MCF 10A (cell line): ENCODE results near the gene LIPA. TPM values are rescaled to one million over a fixed set of nuclear protein-coding genes. Genes with fewer than 3 reads are reported as not detected.
A peak's percentile ranks its signal among the peaks of the same experiment; 100 is the strongest.

Experiments used
- BruUV-seq: library from RNA; stranded (reverse); fragments of 400-500 nt; replicated peaks from 2 replicates; lab custom pipeline; 2021; lab: Mats Ljungman, UMichigan
- CTCF ChIA-PET: fragments of 300-600 bp; sonication (Branson Sonifier 250); formaldehyde crosslinking; extraction: SDS; loops from one replicate; lab custom pipeline; 2021; ENCODE audit warnings: antibody characterized with exemption, inconsistent platforms; lab: Yijun Ruan, JAX
- POLR2A ChIA-PET: fragments of 300-600, 350-650 bp; sonication (Branson Sonifier 250); formaldehyde crosslinking; extraction: SDS; loops from one replicate; lab custom pipeline; 2020; ENCODE audit warnings: antibody characterized with exemption, inconsistent platforms; lab: Yijun Ruan, JAX
- DNase-seq: peaks from one replicate; pipeline ENCODE4 v3.0.0-alpha.2; 2018; ENCODE audit not compliant: unreplicated experiment
- H3K27ac Mint-ChIP-seq: one replicate; pipeline ENCODE4 v1.8.0; 2022; ENCODE audit warnings: mild to moderate bottlenecking, low read depth, mixed read lengths; ENCODE audit not compliant: unreplicated experiment
- H3K27me3 Mint-ChIP-seq: one replicate; pipeline ENCODE4 v1.8.0; 2022; ENCODE audit warnings: mixed read lengths; ENCODE audit not compliant: insufficient read depth, unreplicated experiment
- H3K36me3 Mint-ChIP-seq: one replicate; pipeline ENCODE4 v1.8.0; 2022; ENCODE audit warnings: mild to moderate bottlenecking, moderate library complexity, mixed read lengths; ENCODE audit not compliant: insufficient read depth, unreplicated experiment
- H3K4me1 Mint-ChIP-seq: one replicate; pipeline ENCODE4 v1.8.0; 2022; ENCODE audit warnings: mixed read lengths; ENCODE audit not compliant: insufficient read depth, unreplicated experiment
- H3K4me3 Mint-ChIP-seq: one replicate; pipeline ENCODE4 v1.8.0; 2022; ENCODE audit warnings: mild to moderate bottlenecking, moderate library complexity, mixed read lengths; ENCODE audit not compliant: unreplicated experiment
- H3K9me3 Mint-ChIP-seq: one replicate; pipeline ENCODE4 v1.8.0; 2022; ENCODE audit warnings: mixed read lengths; ENCODE audit not compliant: unreplicated experiment
- CTCF ChIP-seq: fragments of 200-600 bp; IDR thresholded peaks from one replicate; pipeline ENCODE4 v1.8.0; 2022; ENCODE audit warnings: antibody characterized with exemption, mild to moderate bottlenecking; ENCODE audit not compliant: unreplicated experiment
- intact Hi-C: fragments of 100-400 bp; cut with micrococcal nuclease; formaldehyde crosslinking; loops from 2 replicates; pipeline ENCODE4 v1.14.1; 2022
- total RNA-seq: library from RNA; stranded (reverse); gene quantifications from 2 replicates; pipeline ENCODE4 v1.2.3, GENCODE V29; 2022

The LIPA gene
- total RNA-seq, 1 experiment from 2014 or later, result 22.3 TPM

DNA sequence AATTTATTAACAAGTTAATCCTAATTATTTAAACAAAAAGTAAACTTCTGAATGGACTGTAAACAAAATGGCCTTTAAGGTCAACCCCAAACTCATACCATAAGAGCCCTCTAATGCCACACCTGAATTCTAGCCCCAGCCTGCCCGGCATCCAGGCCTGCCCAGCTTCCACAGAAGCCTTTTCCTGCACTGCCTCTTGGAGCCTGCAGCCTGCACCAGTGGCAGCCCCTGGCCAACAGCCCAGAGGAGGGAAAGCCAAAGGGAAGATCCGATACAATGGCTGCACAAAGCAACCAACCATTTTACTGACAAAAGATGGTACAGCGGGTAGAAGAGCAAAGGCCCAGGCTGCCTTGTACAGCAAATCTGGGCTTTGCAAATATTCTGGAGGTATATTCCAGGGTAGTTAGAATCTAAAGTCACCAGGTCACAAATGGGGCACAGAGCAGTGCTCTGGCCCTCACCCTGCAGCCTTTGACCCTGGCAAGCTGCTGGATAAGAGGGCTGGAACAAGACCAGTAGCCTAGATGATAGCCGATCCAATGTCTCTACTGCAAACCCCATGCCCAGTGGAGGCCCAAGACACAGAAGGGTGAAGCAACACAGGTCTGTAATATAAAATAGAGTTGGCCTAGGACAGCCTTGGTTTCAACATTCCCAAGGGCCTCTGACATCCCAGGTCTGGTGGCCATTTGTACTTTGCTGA, 31.9 kb downstream of the LIPA start:
- Mint-ChIP-seq H3K27ac (no peak overlapping the region), H3K9me3 (no peaks in the 10 kb centered on the region), H3K4me1 (peaks cover 7% of the 10 kb centered on the region), H3K27me3 (no peaks in the 10 kb centered on the region), H3K36me3 (peaks cover 10% of the 10 kb centered on the region), H3K4me3 (no peak overlapping the region)
- CTCF ChIA-PET, result interaction anchor here (0.6 to 2.7 kb wide), 8 partner anchors 13 to 410 kb away, joined by 3 to 25 read pairs (median 8); no protein-coding TSS in a partner anchor
- intact Hi-C loops, result no loop called here
- POLR2A ChIA-PET, result interaction anchor here (0.7 kb wide), 1 partner anchor 55 kb away, joined by 3 read pairs; no protein-coding TSS in a partner anchor
- DNase-seq, result no peak
- no peak for TF ChIP-seq CTCF
- BruUV-seq, result no TSS peak

GRCh38 chr10:89217057-89217990, 34.3 kb downstream of the LIPA start:
- POLR2A ChIA-PET, result interaction anchor here (0.7 to 1.9 kb wide), 5 partner anchors 192 to 1403 kb away, joined by 3 to 4 read pairs (median 3); partner anchors contain the start of gene FAS
- no peaks in the 10 kb centered on the region for H3K9me3 Mint-ChIP-seq
- H3K4me1 Mint-ChIP-seq, result peaks cover 7% of the 10 kb centered on the region
- BruUV-seq, result no TSS peak
- TF ChIP-seq CTCF, result peak; percentile 55
- DNase-seq, result peak; percentile 73
- intact Hi-C loops, result loop anchor here (1.0 to 2.0 kb wide), 6 partner anchors 172 to 652 kb away; no protein-coding TSS in a partner anchor
- H3K36me3 Mint-ChIP-seq, result peaks cover 9% of the 10 kb centered on the region
- H3K27me3 Mint-ChIP-seq, result no peaks in the 10 kb centered on the region
- CTCF ChIA-PET, result interaction anchor here (0.5 to 2.7 kb wide), 47 partner anchors 10 to 430 kb away, joined by 3 to 25 read pairs (median 5); partner anchors contain the start of genes CH25H, FAS and LIPA
- H3K27ac Mint-ChIP-seq, result no peak overlapping the region
- no peak overlapping the region for H3K4me3 Mint-ChIP-seq

GRCh38 chr10:89216056-89216455, 35.5 kb downstream of the LIPA start:
- POLR2A ChIA-PET, result interaction anchor here (0.8 kb wide), 1 partner anchor 195 kb away, joined by 3 read pairs; no protein-coding TSS in a partner anchor
- BruUV-seq, result no TSS peak
- DNase-seq, result no peak
- no peak for TF ChIP-seq CTCF
- intact Hi-C loops, result loop anchor here (2.0 kb wide), 2 partner anchors 349 to 381 kb away; no protein-coding TSS in a partner anchor
- H3K36me3 Mint-ChIP-seq, result peaks cover 9% of the 10 kb centered on the region
- no peak overlapping the region for H3K27ac Mint-ChIP-seq
- H3K27me3 Mint-ChIP-seq, result no peaks in the 10 kb centered on the region
- H3K4me1 Mint-ChIP-seq, result peaks cover 9% of the 10 kb centered on the region
- CTCF ChIA-PET, result interaction anchor here (0.7 to 4.2 kb wide), 12 partner anchors 8 to 285 kb away, joined by 3 to 121 read pairs (median 6); no protein-coding TSS in a partner anchor
- no peaks in the 10 kb centered on the region for H3K9me3 Mint-ChIP-seq
- H3K4me3 Mint-ChIP-seq, result no peak overlapping the region
